Natural killer cell (primary cell): ENCODE measurements around the gene PATE2. TPM values are rescaled to one million over a fixed set of nuclear protein-coding genes. Genes with fewer than 3 reads are reported as not detected.

ENCODE experiments used
- ATAC-seq, 3 donors: fragments of 150-1000 bp in 2 of 3; fragments of 200-7000 bp in 1 of 3; cut with Tn5 transposase; 1 replicate in 1 of 3; 2 replicates in 2 of 3; pipeline ENCODE4 v1.10.0; 2021; ENCODE audit warnings: mild to moderate bottlenecking in 2 of 3, moderate library complexity in 2 of 3
- DNase-seq, 2 donors: peaks; one replicate each; pipeline versions ENCODE4 v3.0.0 to v3.0.0-alpha.2; 2013 to 2021; ENCODE audit warnings: mixed read lengths in 1 of 2
- H3K27ac ChIP-seq: one replicate; pipeline ENCODE4 v1.5.1; 2013; ENCODE audit warnings: mild to moderate bottlenecking, low read length
- H3K27me3 ChIP-seq: one replicate; pipeline ENCODE4 v1.6.1; 2013; ENCODE audit warnings: low read length; ENCODE audit not compliant: control insufficient read depth, insufficient read depth
- H3K36me3 ChIP-seq: one replicate; pipeline ENCODE4 v1.6.1; 2013; ENCODE audit warnings: low read length; ENCODE audit not compliant: control insufficient read depth, insufficient read depth
- H3K4me1 ChIP-seq: one replicate; pipeline ENCODE4 v1.6.1; 2013; ENCODE audit warnings: low read length; ENCODE audit not compliant: control insufficient read depth, insufficient read depth
- H3K4me3 ChIP-seq: one replicate; pipeline ENCODE4 v1.5.1; 2013; ENCODE audit warnings: low read length
- H3K9me3 ChIP-seq: one replicate; pipeline ENCODE4 v1.6.1; 2013; ENCODE audit warnings: low read length; ENCODE audit not compliant: control insufficient read depth, insufficient read depth
- H3K27ac Mint-ChIP-seq, 2 donors: one replicate each; pipeline ENCODE4 v1.8.0; 2022; ENCODE audit warnings: mild to moderate bottlenecking in 2 of 2, mixed read lengths in 2 of 2, moderate library complexity in 1 of 2
- H3K27me3 Mint-ChIP-seq, 2 donors: one replicate each; pipeline ENCODE4 v1.8.0; 2022; ENCODE audit warnings: low read depth in 2 of 2, mixed read lengths in 2 of 2
- H3K36me3 Mint-ChIP-seq: one replicate; pipeline ENCODE4 v1.8.0; 2022; ENCODE audit warnings: mixed read lengths
- H3K4me1 Mint-ChIP-seq, 2 donors: one replicate each; pipeline ENCODE4 v1.8.0; 2022; ENCODE audit warnings: mixed read lengths in 2 of 2
- H3K4me3 Mint-ChIP-seq: one replicate; pipeline ENCODE4 v1.8.0; 2022; ENCODE audit warnings: mild to moderate bottlenecking, moderate library complexity, mixed read lengths
- H3K9me3 Mint-ChIP-seq, 2 donors: one replicate each; pipeline ENCODE4 v1.8.0; 2022; ENCODE audit warnings: mixed read lengths in 2 of 2
- CTCF ChIP-seq: fragments of 200-600 bp; IDR thresholded peaks from one replicate; pipeline ENCODE4 v1.8.0; 2022; ENCODE audit warnings: antibody characterized with exemption
- whole genome bisulfite sequencing: methylation state at CpG from one replicate; pipeline ENCODE4 v1.1.7; 2013; ENCODE audit warnings: missing lambda C conversion rate; ENCODE audit not compliant: insufficient coverage; 5-methylcytosine and 5-hydroxymethylcytosine counted together
- intact Hi-C: fragments of 100-400 bp; cut with micrococcal nuclease; formaldehyde crosslinking; loops from one replicate; pipeline ENCODE4 v1.14.2; 2022
- total RNA-seq, 4 donors: library from RNA; stranded (reverse); fragments of 120-200 nt in 1 of 4; gene quantifications; one replicate each; pipeline versions ENCODE4 v1.2.3 to v1.2.4, GENCODE V29; 2013 to 2022

Gene PATE2
- total RNA-seq, 3 donors from 2014 or later (not counting 1 experiment from before 2014, with no cell fraction given) = not detected

GRCh38 chr11:125756050-125756449 lies 22.6 kb downstream of the PATE2 start:
- Mint-ChIP-seq H3K27ac (no peak overlapping the region), H3K9me3 (peaks cover 4 to 5% of the 10 kb centered on the region in 2 donors), H3K4me3 (no peak overlapping the region), H3K36me3 (no peaks in the 10 kb centered on the region), H3K4me1 (no peaks in the 10 kb centered on the region), H3K27me3 (peaks cover 13 to 15% of the 10 kb centered on the region in 2 donors)
- intact Hi-C loops = no loop called here
- TF ChIP-seq CTCF = no peak
- H3K36me3 ChIP-seq = no peaks in the 10 kb centered on the region
- no peak overlapping the region for H3K27ac ChIP-seq
- H3K4me1 ChIP-seq = no peaks in the 10 kb centered on the region
- H3K9me3 ChIP-seq = no peaks in the 10 kb centered on the region
- ATAC-seq (no peak), DNase-seq (no peak)
- no peaks in the 10 kb centered on the region for H3K27me3 ChIP-seq
- WGBS = 80% methylated on average over 7 of the region's 7 CpGs
- no peak overlapping the region for H3K4me3 ChIP-seq

- H3K4me1 ChIP-seq = no peaks in the 10 kb centered on the region
- Mint-ChIP-seq H3K36me3 (no peaks in the 10 kb centered on the region), H3K4me1 (no peaks in the 10 kb centered on the region), H3K27ac (no peak overlapping the region), H3K4me3 (no peak overlapping the region), H3K27me3 (peaks cover 6 to 23% of the 10 kb centered on the region in 2 donors), H3K9me3 (no peaks in the 10 kb centered on the region)
- DNase-seq (no peak), ATAC-seq (no peak)
- H3K27ac ChIP-seq = no peak overlapping the region
- TF ChIP-seq CTCF = no peak
- peaks cover 3% of the 10 kb centered on the region for H3K27me3 ChIP-seq
- WGBS = 42% methylated on average over 2 of the region's 2 CpGs
- no peak overlapping the region for H3K4me3 ChIP-seq
- intact Hi-C loops = no loop called here
- H3K36me3 ChIP-seq = no peaks in the 10 kb centered on the region
- H3K9me3 ChIP-seq = no peaks in the 10 kb centered on the region
Measured at GRCh38 chr11:125750629-125751028, 28.0 kb downstream of the PATE2 start.

GRCh38 chr11:125745979-125746378 lies 32.6 kb downstream of the PATE2 start, which contains the start of gene PATE1:
Gene PATE1, plus strand, starts transcription at chr11:125746279. Its CDS starts 26 bp downstream, at chr11:125746305.
- WGBS = 88% methylated on average over 3 of the region's 3 CpGs
- no peaks in the 10 kb centered on the region for H3K36me3 Mint-ChIP-seq
- no peaks in the 10 kb centered on the region for H3K9me3 ChIP-seq
- H3K4me1 Mint-ChIP-seq = no peaks in the 10 kb centered on the region
- H3K27me3 Mint-ChIP-seq = peaks cover 6 to 15% of the 10 kb centered on the region in 2 donors
- no peaks in the 10 kb centered on the region for H3K4me1 ChIP-seq
- H3K4me3 ChIP-seq = no peak within 1 kb of the TSS
- intact Hi-C loops = no loop called here
- peaks cover 3% of the 10 kb centered on the region for H3K27me3 ChIP-seq
- H3K27ac Mint-ChIP-seq = no peak within 1 kb of the TSS
- TF ChIP-seq CTCF = no peak
- no peak within 1 kb of the TSS for H3K4me3 Mint-ChIP-seq
- no peak for ATAC-seq
- DNase-seq = no peak
- no peaks in the 10 kb centered on the region for H3K36me3 ChIP-seq
- no peak within 1 kb of the TSS for H3K27ac ChIP-seq
- H3K9me3 Mint-ChIP-seq = no peaks in the 10 kb centered on the region

GRCh38 chr11:125743681-125744080 lies 34.9 kb downstream of the PATE2 start:
- Mint-ChIP-seq H3K36me3 (no peaks in the 10 kb centered on the region), H3K4me1 (no peaks in the 10 kb centered on the region), H3K27me3 (peaks cover 7% of the 10 kb centered on the region in 2 donors), H3K27ac (no peak overlapping the region), H3K9me3 (no peaks in the 10 kb centered on the region), H3K4me3 (no peak overlapping the region)
- ATAC-seq (no peak), DNase-seq (no peak)
- H3K4me1 ChIP-seq = no peaks in the 10 kb centered on the region
- no peak for TF ChIP-seq CTCF
- intact Hi-C loops = no loop called here
- 89% methylated on average over 1 of the region's 1 CpG for WGBS
- no peak overlapping the region for H3K4me3 ChIP-seq
- no peaks in the 10 kb centered on the region for H3K36me3 ChIP-seq
- no peak overlapping the region for H3K27ac ChIP-seq
- H3K27me3 ChIP-seq = no peaks in the 10 kb centered on the region
- H3K9me3 ChIP-seq = no peaks in the 10 kb centered on the region
